Caco-2 (cell line): ENCODE data around the gene DYNC2I2. TPM values are rescaled to one million over a fixed set of nuclear protein-coding genes. Genes with fewer than 3 reads are reported as not detected.

Experiments
- BruUV-seq: library from RNA; stranded (reverse); fragments of 400-500 nt; replicated peaks from 2 replicates; lab custom pipeline; 2021; lab: Mats Ljungman, UMichigan
- CTCF ChIA-PET: fragments of 300-600 bp; sonication (Branson Sonifier 250); formaldehyde crosslinking; loops from one replicate; lab custom pipeline; 2022; ENCODE audit warnings: antibody characterized with exemption; lab: Charles Lee
- POLR2A ChIA-PET: fragments of 300-600 bp; sonication (Branson Sonifier 250); formaldehyde crosslinking; loops from one replicate; lab custom pipeline; 2022; ENCODE audit warnings: antibody characterized with exemption; lab: Charles Lee
- DNase-seq, 2 experiments: peaks; one replicate each; pipeline versions ENCODE4 v3.0.0 to v3.0.0-alpha.2; 2020 to 2022
- H3K27me3 ChIP-seq: replicated peaks from 2 replicates; pipeline ENCODE4 v1.6.0; 2011; ENCODE audit warnings: low read length; ENCODE audit not compliant: control insufficient read depth, insufficient read depth
- H3K36me3 ChIP-seq: 2 replicates; pipeline ENCODE4 v1.5.1; 2011; ENCODE audit warnings: low read length; ENCODE audit not compliant: control insufficient read depth, insufficient read depth
- H3K4me1 ChIP-seq: fragments of 250-450 bp; sonication (Bioruptor Pico); 2 replicates; pipeline ENCODE4 v1.5.1; 2020; ENCODE audit warnings: mild to moderate bottlenecking
- H3K4me3 ChIP-seq: 2 replicates; pipeline ENCODE4 v1.5.1; 2011; ENCODE audit warnings: low read depth, mild to moderate bottlenecking, control low read depth, low read length
- H3K9me3 ChIP-seq: fragments of 250-450 bp; sonication (Bioruptor Pico); 2 replicates; pipeline ENCODE4 v1.5.1; 2020; ENCODE audit warnings: mild to moderate bottlenecking, moderate library complexity
- H3K27ac Mint-ChIP-seq: one replicate; pipeline ENCODE4 v1.8.0; 2022; ENCODE audit warnings: mixed read lengths; ENCODE audit not compliant: unreplicated experiment
- H3K27me3 Mint-ChIP-seq: one replicate; pipeline ENCODE4 v1.8.0; 2022; ENCODE audit warnings: mixed read lengths; ENCODE audit not compliant: insufficient read depth, unreplicated experiment
- H3K36me3 Mint-ChIP-seq: one replicate; pipeline ENCODE4 v1.8.0; 2022; ENCODE audit warnings: mild to moderate bottlenecking, mixed read lengths; ENCODE audit not compliant: insufficient read depth, unreplicated experiment
- H3K4me1 Mint-ChIP-seq: one replicate; pipeline ENCODE4 v1.8.0; 2022; ENCODE audit warnings: low read depth, mixed read lengths; ENCODE audit not compliant: unreplicated experiment
- H3K4me3 Mint-ChIP-seq: one replicate; pipeline ENCODE4 v1.8.0; 2022; ENCODE audit warnings: mild to moderate bottlenecking, moderate library complexity, mixed read lengths; ENCODE audit not compliant: unreplicated experiment
- H3K9me3 Mint-ChIP-seq: one replicate; pipeline ENCODE4 v1.8.0; 2022; ENCODE audit warnings: mixed read lengths; ENCODE audit not compliant: unreplicated experiment
- CTCF ChIP-seq, 2 experiments: fragments of 200-600 bp in 1 of 2; IDR thresholded peaks; 1 replicate in 1 of 2; 2 replicates in 1 of 2; pipeline versions ENCODE4 v1.5.1 to v1.8.0; 2011 to 2022; ENCODE audit warnings: antibody characterized with exemption in 1 of 2, control low read depth in 1 of 2, inconsistent platforms in 1 of 2, low read depth in 1 of 2, low read length in 1 of 2, mild to moderate bottlenecking in 1 of 2, moderate library complexity in 1 of 2; ENCODE audit not compliant: insufficient read depth in 1 of 2, severe bottlenecking in 1 of 2, unreplicated experiment in 1 of 2
- intact Hi-C: fragments of 100-400 bp; cut with micrococcal nuclease; formaldehyde crosslinking; loops from one replicate; pipeline ENCODE4 v1.10.0; 2022; ENCODE audit not compliant: unreplicated experiment
- total RNA-seq: library from RNA; stranded (reverse); gene quantifications from 2 replicates; pipeline ENCODE4 v1.2.3, GENCODE V29; 2022

The DYNC2I2 gene
- total RNA-seq, 1 experiment from 2014 or later: 80.8 TPM

- Histone ChIP-seq H3K36me3 (peaks cover 3% of the 10 kb centered on the region), H3K27me3 (no peaks in the 10 kb centered on the region), H3K4me1 (no peaks in the 10 kb centered on the region), H3K4me3 (no peak overlapping the region), H3K9me3 (no peaks in the 10 kb centered on the region)
- Mint-ChIP-seq H3K9me3 (no peaks in the 10 kb centered on the region), H3K4me1 (no peaks in the 10 kb centered on the region), H3K4me3 (no peak overlapping the region), H3K27ac (no peak overlapping the region), H3K27me3 (no peaks in the 10 kb centered on the region), H3K36me3 (peaks cover 95% of the 10 kb centered on the region)
- TF ChIP-seq CTCF (IDR thresholded peaks at IDR 0.05; ENCODE audit: insufficient read depth in 1 of 2, low read depth in 1 of 2, low read length in 1 of 2, severe bottlenecking in 1 of 2, unreplicated experiment in 1 of 2): no peak
- DNase-seq: no peak
- CTCF ChIA-PET: no interaction called here
- no TSS peak for BruUV-seq
- intact Hi-C loops: no loop called here
- POLR2A ChIA-PET: no interaction called here
Measured at GRCh38 chr9:128600099-128600498, 56.5 kb downstream of the DYNC2I2 start.

DNA sequence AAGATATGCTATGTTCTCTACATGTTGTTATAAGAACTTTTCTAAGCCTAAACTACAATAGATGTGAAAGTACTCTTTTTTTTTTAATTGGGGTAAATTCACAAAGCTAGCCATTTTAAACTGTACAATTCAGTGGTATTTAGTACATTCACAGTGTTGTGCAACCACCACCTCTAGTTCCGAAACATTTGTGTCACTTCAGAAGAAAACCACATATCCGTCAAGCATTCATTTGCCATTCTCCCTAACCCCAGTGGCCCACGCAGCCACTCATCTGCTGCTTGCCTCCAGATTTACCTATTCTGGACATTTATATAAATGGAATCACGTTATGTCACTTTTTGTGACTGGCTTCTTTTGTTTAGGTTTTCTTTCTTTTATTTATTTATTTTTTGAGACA, 61.2 kb downstream of the DYNC2I2 start:
- Mint-ChIP-seq H3K4me3 (no peak overlapping the region), H3K27ac (no peak overlapping the region), H3K9me3 (no peaks in the 10 kb centered on the region), H3K27me3 (no peaks in the 10 kb centered on the region), H3K36me3 (peaks cover 95% of the 10 kb centered on the region), H3K4me1 (no peaks in the 10 kb centered on the region)
- POLR2A ChIA-PET: no interaction called here
- Histone ChIP-seq H3K36me3 (peaks cover 4% of the 10 kb centered on the region; the same call in 1 of the 2 replicates), H3K4me3 (no peak overlapping the region), H3K4me1 (no peaks in the 10 kb centered on the region), H3K9me3 (no peaks in the 10 kb centered on the region), H3K27me3 (no peaks in the 10 kb centered on the region)
- no TSS peak for BruUV-seq
- intact Hi-C loops: no loop called here
- DNase-seq: no peak
- CTCF ChIA-PET: interaction anchor here (1.2 kb wide), 1 partner anchor 41 kb away, joined by 3 read pairs; no protein-coding TSS in a partner anchor
- TF ChIP-seq CTCF (IDR thresholded peaks at IDR 0.05; ENCODE audit: insufficient read depth in 1 of 2, low read depth in 1 of 2, low read length in 1 of 2, severe bottlenecking in 1 of 2, unreplicated experiment in 1 of 2): no peak

DNA sequence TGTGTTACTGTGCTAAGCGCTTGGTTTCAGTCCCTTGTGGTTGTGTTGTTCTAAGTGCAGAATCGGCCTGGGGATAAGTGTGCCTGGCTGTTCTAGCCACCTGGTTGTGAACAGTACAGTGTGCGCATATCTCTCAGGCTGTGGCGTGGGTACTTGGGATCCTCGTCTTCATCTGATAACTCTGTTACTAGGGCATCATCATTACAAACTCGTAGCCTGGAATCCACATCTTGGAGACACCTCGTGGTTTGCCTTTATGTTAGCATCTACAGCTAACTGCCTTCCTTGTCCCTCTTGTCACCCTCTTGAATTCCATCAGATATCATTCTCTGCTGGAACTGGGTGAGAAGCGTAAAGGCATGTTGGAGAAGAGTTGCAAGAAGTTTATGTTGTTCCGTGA, 62.8 kb downstream of the DYNC2I2 start:
- Histone ChIP-seq H3K4me3 (no peak overlapping the region), H3K27me3 (no peaks in the 10 kb centered on the region), H3K9me3 (no peaks in the 10 kb centered on the region), H3K36me3 (peaks cover 6% of the 10 kb centered on the region; the same call in 1 of the 2 replicates), H3K4me1 (0 out of 2 replicates have a peak, but pooled peaks cover 3% of the 10 kb centered on the region)
- Mint-ChIP-seq H3K4me3 (no peak overlapping the region), H3K36me3 (peaks cover 95% of the 10 kb centered on the region), H3K27ac (no peak overlapping the region), H3K4me1 (no peaks in the 10 kb centered on the region), H3K27me3 (no peaks in the 10 kb centered on the region), H3K9me3 (no peaks in the 10 kb centered on the region)
- TF ChIP-seq CTCF (IDR thresholded peaks at IDR 0.05; ENCODE audit: insufficient read depth in 1 of 2, low read depth in 1 of 2, low read length in 1 of 2, severe bottlenecking in 1 of 2, unreplicated experiment in 1 of 2): no peak
- POLR2A ChIA-PET: no interaction called here
- DNase-seq: no peak
- BruUV-seq: no TSS peak
- intact Hi-C loops: no loop called here
- CTCF ChIA-PET: no interaction called here
